Measurements from ENCODE around the gene ABCC10. TPM values are rescaled to one million over a fixed set of nuclear protein-coding genes. Genes with fewer than 3 reads are reported as not detected.

Gene ABCC10
- total and polyA plus RNA-seq, 9 donors = 8.9 to 34.9 (median 21.1) TPM

GRCh38 chr6:43450699-43451131, 23.4 kb downstream of the ABCC10 start:
- no peak overlapping the region for H3K27ac ChIP-seq
- intact Hi-C loops (cut with DNase I) = loop anchor here in 1 of 4 donors (5.0 kb wide), 1 partner anchor 57 kb away; no protein-coding TSS in a partner anchor
- peak in 1 of 5 donors; percentile 13 for DNase-seq
- peaks cover 1% of the 10 kb centered on the region for H3K4me1 ChIP-seq (ENCODE audit: insufficient read depth)
- H3K36me3 ChIP-seq = no peaks in the 10 kb centered on the region
- peaks cover 0 to 7% of the 10 kb centered on the region in 2 donors for H3K9me3 ChIP-seq
- no peak overlapping the region for H3K4me3 ChIP-seq
- TF ChIP-seq POLR2A (IDR thresholded peaks at IDR 0.05) = no peak
- TF ChIP-seq EP300 (IDR thresholded peaks at IDR 0.05) = no peak
- TF ChIP-seq, protein P1, sequence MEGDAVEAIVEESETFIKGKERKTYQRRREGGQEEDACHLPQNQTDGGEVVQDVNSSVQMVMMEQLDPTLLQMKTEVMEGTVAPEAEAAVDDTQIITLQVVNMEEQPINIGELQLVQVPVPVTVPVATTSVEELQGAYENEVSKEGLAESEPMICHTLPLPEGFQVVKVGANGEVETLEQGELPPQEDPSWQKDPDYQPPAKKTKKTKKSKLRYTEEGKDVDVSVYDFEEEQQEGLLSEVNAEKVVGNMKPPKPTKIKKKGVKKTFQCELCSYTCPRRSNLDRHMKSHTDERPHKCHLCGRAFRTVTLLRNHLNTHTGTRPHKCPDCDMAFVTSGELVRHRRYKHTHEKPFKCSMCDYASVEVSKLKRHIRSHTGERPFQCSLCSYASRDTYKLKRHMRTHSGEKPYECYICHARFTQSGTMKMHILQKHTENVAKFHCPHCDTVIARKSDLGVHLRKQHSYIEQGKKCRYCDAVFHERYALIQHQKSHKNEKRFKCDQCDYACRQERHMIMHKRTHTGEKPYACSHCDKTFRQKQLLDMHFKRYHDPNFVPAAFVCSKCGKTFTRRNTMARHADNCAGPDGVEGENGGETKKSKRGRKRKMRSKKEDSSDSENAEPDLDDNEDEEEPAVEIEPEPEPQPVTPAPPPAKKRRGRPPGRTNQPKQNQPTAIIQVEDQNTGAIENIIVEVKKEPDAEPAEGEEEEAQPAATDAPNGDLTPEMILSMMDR (IDR thresholded peaks at IDR 0.05) = no peak
- H3K27me3 ChIP-seq = no peaks in the 10 kb centered on the region
- 87 to 93% (median 90%) methylated on average over 10 to 13 of the region's 13 CpGs for WGBS, 3 donors

DNA sequence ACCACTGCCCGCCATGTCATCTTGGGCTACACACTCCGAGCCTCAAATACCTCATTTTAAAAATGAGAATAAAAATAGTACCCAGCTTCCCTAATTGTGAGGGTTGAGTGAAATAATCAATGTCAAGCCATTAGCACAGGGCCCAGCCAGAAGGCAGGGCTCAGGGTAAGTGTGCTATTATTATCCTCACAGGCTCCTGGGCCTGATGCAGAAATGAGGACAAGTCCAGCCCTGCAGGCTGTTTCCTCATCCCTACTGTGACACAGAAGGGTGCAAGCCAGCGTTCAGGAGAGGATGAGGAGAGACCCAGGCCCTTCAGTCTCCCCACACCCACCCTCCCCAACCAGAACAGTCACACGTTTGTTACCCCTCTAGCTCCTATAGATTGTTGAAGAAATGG, 24.0 kb downstream of the ABCC10 start:
- H3K36me3 ChIP-seq = no peaks in the 10 kb centered on the region
- peaks cover 1% of the 10 kb centered on the region for H3K4me1 ChIP-seq (ENCODE audit: insufficient read depth)
- H3K4me3 ChIP-seq = no peak overlapping the region
- no peak for TF ChIP-seq POLR2A (IDR thresholded peaks at IDR 0.05)
- TF ChIP-seq EP300 (IDR thresholded peaks at IDR 0.05) = no peak
- TF ChIP-seq, protein P1 (IDR thresholded peaks at IDR 0.05) = no peak
- no peak for DNase-seq
- intact Hi-C loops (cut with DNase I) = loop anchor here in 1 of 4 donors (5.0 kb wide), 1 partner anchor 56 kb away; no protein-coding TSS in a partner anchor
- peaks cover 0 to 8% of the 10 kb centered on the region in 2 donors for H3K9me3 ChIP-seq
- no peak overlapping the region for H3K27ac ChIP-seq
- H3K27me3 ChIP-seq = no peaks in the 10 kb centered on the region
- 79 to 84% (median 81%) methylated on average over 4 of the region's 4 CpGs for WGBS, 3 donors

DNA sequence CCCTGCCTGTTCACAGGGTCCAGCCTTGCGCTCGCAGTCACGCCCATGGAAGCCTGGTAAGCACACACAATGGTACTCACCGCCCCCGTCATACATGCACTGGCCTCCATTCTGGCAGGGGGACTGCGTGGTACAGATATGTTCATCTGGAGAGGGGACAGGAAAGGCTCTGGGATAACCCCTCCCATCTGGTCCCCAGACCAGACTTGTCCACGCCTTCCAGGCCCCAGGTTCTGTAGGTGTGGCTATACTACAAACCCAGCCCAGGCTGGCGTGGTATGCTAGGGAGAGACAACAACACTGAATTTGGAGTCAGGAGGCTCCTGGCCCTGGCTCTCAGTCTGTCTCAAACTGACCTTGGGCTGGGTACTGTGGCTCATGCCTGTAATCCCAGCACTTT, 24.6 kb downstream of the ABCC10 start:
- Histone ChIP-seq H3K4me3 (no peak overlapping the region), H3K36me3 (no peaks in the 10 kb centered on the region), H3K9me3 (peaks cover 0 to 14% of the 10 kb centered on the region in 2 donors), H3K4me1 (ENCODE audit: insufficient read depth) (peaks cover 1% of the 10 kb centered on the region), H3K27ac (no peak overlapping the region), H3K27me3 (no peaks in the 10 kb centered on the region)
- WGBS, 3 donors = 88 to 92% (median 89%) methylated on average over 8 of the region's 8 CpGs
- peak in 1 of 5 donors; percentile 12 for DNase-seq
- TF ChIP-seq, protein P1 (IDR thresholded peaks at IDR 0.05) = no peak
- TF ChIP-seq POLR2A (IDR thresholded peaks at IDR 0.05) (no peak), EP300 (IDR thresholded peaks at IDR 0.05) (no peak)
- intact Hi-C loops (cut with DNase I) = loop anchor here in 1 of 4 donors (5.0 kb wide), 1 partner anchor 55 kb away; no protein-coding TSS in a partner anchor

DNA sequence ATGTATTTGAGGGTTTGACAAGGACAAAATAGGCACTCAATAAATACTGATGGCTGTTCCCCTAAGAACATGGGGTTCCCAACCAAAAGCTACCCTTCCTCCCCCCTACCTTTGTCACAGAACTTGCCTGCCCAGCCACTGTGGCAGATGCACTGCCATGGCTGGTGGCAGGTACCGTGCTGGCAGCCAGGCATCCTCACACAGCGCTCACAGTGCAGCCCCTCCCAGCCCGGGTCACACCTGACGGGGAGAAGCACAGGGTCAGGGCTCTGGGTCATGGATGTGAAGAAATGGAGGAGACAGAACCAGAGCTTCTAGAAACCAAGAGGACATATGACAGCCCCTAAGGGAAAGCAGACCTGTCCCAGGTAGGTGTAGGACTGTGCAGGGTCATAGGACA, 25.6 kb downstream of the ABCC10 start:
- no peaks in the 10 kb centered on the region for H3K27me3 ChIP-seq
- TF ChIP-seq, protein P1 (IDR thresholded peaks at IDR 0.05) = no peak
- TF ChIP-seq POLR2A (IDR thresholded peaks at IDR 0.05) = no peak
- no peaks in the 10 kb centered on the region for H3K36me3 ChIP-seq
- intact Hi-C loops (cut with DNase I) = loop anchor here in 1 of 4 donors (5.0 kb wide), 1 partner anchor 54 kb away; no protein-coding TSS in a partner anchor
- no peak overlapping the region for H3K27ac ChIP-seq
- H3K4me3 ChIP-seq = no peak overlapping the region
- peak in 1 of 5 donors; percentile 13 for DNase-seq
- H3K4me1 ChIP-seq (ENCODE audit: insufficient read depth) = peaks cover 1% of the 10 kb centered on the region
- 88% methylated on average over 4 of the region's 4 CpGs for WGBS, 3 donors
- peaks cover 0 to 14% of the 10 kb centered on the region in 2 donors for H3K9me3 ChIP-seq

Data from ovary (tissue), 9 donors.